ENCODE measurements around the gene TOMM40. TPM values are rescaled to one million over a fixed set of nuclear protein-coding genes. Genes with fewer than 3 reads are reported as not detected.

The TOMM40 gene
- total and polyA plus RNA-seq, 10 donors, result 19.3 to 49.0 (median 32.0) TPM

DNA sequence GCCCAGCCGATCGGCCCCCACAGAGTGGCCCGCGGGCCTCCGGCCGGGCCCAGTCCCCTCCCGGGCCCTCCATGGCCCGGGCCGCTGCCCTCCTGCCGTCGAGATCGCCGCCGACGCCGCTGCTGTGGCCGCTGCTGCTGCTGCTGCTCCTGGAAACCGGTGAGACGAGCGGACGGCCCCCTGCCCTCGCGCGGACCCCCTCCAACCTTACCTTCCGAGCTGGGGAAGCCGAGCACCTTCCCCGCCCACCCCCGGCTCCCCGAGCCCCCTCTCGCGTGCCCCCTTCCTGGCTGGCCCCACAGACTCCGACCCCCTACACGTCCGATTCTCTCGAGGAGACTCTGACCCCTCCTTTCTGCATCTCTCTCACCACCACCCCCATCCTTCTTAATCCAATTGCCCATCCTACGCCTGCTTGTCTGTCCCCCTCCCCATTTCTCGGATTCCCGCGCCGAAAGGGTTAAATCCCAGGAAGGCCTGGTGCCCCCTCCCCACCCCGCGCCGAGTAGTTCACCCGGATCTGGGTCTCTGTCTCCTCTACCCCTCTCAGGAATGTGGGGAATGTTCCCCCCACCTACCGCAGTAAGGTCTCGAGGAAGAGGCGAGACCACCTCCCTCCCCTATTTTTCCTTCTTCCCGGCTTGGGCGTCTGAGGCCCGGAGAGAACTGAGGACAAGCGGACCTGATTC, 44.5 kb upstream of the TOMM40 start:
- Histone ChIP-seq H3K27ac (peak overlapping the region; percentile 79 to 98 (median 94)), H3K4me3 (peak overlapping the region; percentile 56 to 79 (median 66)), H3K4me1 (peaks cover 8 to 79% (median 63%) of the 10 kb centered on the region in 6 donors), H3K36me3 (no peaks in the 10 kb centered on the region), H3K9me3 (no peaks in the 10 kb centered on the region), H3K27me3 (replicated peaks in 1 of 7) (peaks cover 0 to 40% (median 7%) of the 10 kb centered on the region in 7 donors)
- TF ChIP-seq, protein P1, sequence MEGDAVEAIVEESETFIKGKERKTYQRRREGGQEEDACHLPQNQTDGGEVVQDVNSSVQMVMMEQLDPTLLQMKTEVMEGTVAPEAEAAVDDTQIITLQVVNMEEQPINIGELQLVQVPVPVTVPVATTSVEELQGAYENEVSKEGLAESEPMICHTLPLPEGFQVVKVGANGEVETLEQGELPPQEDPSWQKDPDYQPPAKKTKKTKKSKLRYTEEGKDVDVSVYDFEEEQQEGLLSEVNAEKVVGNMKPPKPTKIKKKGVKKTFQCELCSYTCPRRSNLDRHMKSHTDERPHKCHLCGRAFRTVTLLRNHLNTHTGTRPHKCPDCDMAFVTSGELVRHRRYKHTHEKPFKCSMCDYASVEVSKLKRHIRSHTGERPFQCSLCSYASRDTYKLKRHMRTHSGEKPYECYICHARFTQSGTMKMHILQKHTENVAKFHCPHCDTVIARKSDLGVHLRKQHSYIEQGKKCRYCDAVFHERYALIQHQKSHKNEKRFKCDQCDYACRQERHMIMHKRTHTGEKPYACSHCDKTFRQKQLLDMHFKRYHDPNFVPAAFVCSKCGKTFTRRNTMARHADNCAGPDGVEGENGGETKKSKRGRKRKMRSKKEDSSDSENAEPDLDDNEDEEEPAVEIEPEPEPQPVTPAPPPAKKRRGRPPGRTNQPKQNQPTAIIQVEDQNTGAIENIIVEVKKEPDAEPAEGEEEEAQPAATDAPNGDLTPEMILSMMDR (IDR thresholded peaks at IDR 0.05 in 8 of 11, conservative IDR thresholded peaks at IDR 0.05 in 3 of 11), result no peak
- TF ChIP-seq POLR2AphosphoS5 (IDR thresholded peaks at IDR 0.05), result no peak
- TF ChIP-seq POLR2A (IDR thresholded peaks at IDR 0.05), result no peak
- intact Hi-C loops (cut with DNase I; ENCODE audit: low total_unique reads), result no loop called here
- 0 to 2% (median 1%) methylated on average over 35 to 51 of the region's 51 CpGs for WGBS, 5 donors
- DNase-seq, result peak; percentile 75

GRCh38 chr19:44847144-44848035, 43.7 kb upstream of the TOMM40 start:
- DNase-seq, result peak; percentile 85
- Histone ChIP-seq H3K27ac (peak overlapping the region; percentile 79 to 98 (median 94)), H3K4me1 (peaks cover 8 to 87% (median 66%) of the 10 kb centered on the region in 6 donors), H3K9me3 (no peaks in the 10 kb centered on the region), H3K36me3 (no peaks in the 10 kb centered on the region), H3K4me3 (peak overlapping the region; percentile 56 to 79 (median 66)), H3K27me3 (replicated peaks in 1 of 7) (peaks cover 0 to 40% (median 7%) of the 10 kb centered on the region in 7 donors)
- WGBS, 5 donors, result 2 to 5% (median 3%) methylated on average over 32 to 47 of the region's 47 CpGs
- peak in 2 of 3 donors; percentile 21 to 24 for TF ChIP-seq POLR2A (IDR thresholded peaks at IDR 0.05)
- TF ChIP-seq, protein P1 (IDR thresholded peaks at IDR 0.05 in 8 of 11, conservative IDR thresholded peaks at IDR 0.05 in 3 of 11), result no peak
- peak; percentile 56 to 75 (median 74) for TF ChIP-seq POLR2AphosphoS5 (IDR thresholded peaks at IDR 0.05)
- intact Hi-C loops (cut with DNase I; ENCODE audit: low total_unique reads), result no loop called here

GRCh38 chr19:44848036-44848811, 42.8 kb upstream of the TOMM40 start:
- Histone ChIP-seq H3K4me3 (peak overlapping the region; percentile 56 to 79 (median 66)), H3K4me1 (peaks cover 8 to 94% (median 68%) of the 10 kb centered on the region in 6 donors), H3K9me3 (no peaks in the 10 kb centered on the region), H3K36me3 (peaks cover 0 to 4% (median 0%) of the 10 kb centered on the region in 6 donors), H3K27ac (peak overlapping the region; percentile 79 to 98 (median 94)), H3K27me3 (replicated peaks in 1 of 7) (peaks cover 0 to 40% (median 7%) of the 10 kb centered on the region in 7 donors)
- no peak for DNase-seq
- intact Hi-C loops (cut with DNase I; ENCODE audit: low total_unique reads), result no loop called here
- TF ChIP-seq, protein P1 (IDR thresholded peaks at IDR 0.05 in 8 of 11, conservative IDR thresholded peaks at IDR 0.05 in 3 of 11), result no peak
- TF ChIP-seq POLR2AphosphoS5 (IDR thresholded peaks at IDR 0.05) (no peak), POLR2A (IDR thresholded peaks at IDR 0.05) (no peak)
- WGBS, 5 donors, result 26 to 40% (median 33%) methylated on average over 18 to 19 of the region's 19 CpGs

Measured in spleen (tissue), 11 donors.